Naive thymus-derived CD8-positive, alpha-beta T cell (primary cell): ENCODE data around the gene TMEM132C. TPM values are rescaled to one million over a fixed set of nuclear protein-coding genes. Genes with fewer than 3 reads are reported as not detected.

Experiments used
- ATAC-seq, 2 donors: fragments of 150-1000 bp; cut with Tn5 transposase in 1 of 2; sonication (Bioruptor Pico), chemical (Tn5 transposase) in 1 of 2; 1 replicate in 1 of 2; 2 replicates in 1 of 2; pipeline ENCODE4 v1.10.0; 2021; ENCODE audit warnings: mild to moderate bottlenecking in 2 of 2, moderate library complexity in 2 of 2
- POLR2A ChIA-PET: fragments of 350-600 bp; sonication (Branson Sonifier 250); formaldehyde crosslinking; loops from one replicate; lab custom pipeline; 2021; ENCODE audit warnings: antibody characterized with exemption; lab: Charles Lee
- DNase-seq, 10 donors: peaks; one replicate each; pipeline versions ENCODE4 v3.0.0 to v3.0.0-alpha.2; 2020 to 2022
- H3K27ac Mint-ChIP-seq, 10 donors: one replicate each; pipeline ENCODE4 v1.8.0; 2020 to 2022; ENCODE audit warnings: mild to moderate bottlenecking in 10 of 10, mixed read lengths in 10 of 10, moderate library complexity in 4 of 10, inconsistent platforms in 1 of 10
- H3K27me3 Mint-ChIP-seq, 5 donors: one replicate each; pipeline ENCODE4 v1.8.0; 2021 to 2022; ENCODE audit warnings: mixed read lengths in 5 of 5
- H3K36me3 Mint-ChIP-seq, 3 donors: one replicate each; pipeline ENCODE4 v1.8.0; 2020 to 2022; ENCODE audit warnings: mixed read lengths in 3 of 3, mild to moderate bottlenecking in 2 of 3, inconsistent platforms in 1 of 3
- H3K4me1 Mint-ChIP-seq, 4 donors: one replicate each; pipeline ENCODE4 v1.8.0; 2021 to 2022; ENCODE audit warnings: mixed read lengths in 4 of 4
- H3K4me3 Mint-ChIP-seq, 10 donors: one replicate each; pipeline ENCODE4 v1.8.0; 2020 to 2022; ENCODE audit warnings: mild to moderate bottlenecking in 10 of 10, mixed read lengths in 10 of 10, moderate library complexity in 6 of 10, inconsistent platforms in 1 of 10
- H3K9me3 Mint-ChIP-seq, 9 donors: one replicate each; pipeline ENCODE4 v1.8.0; 2020 to 2022; ENCODE audit warnings: mixed read lengths in 9 of 9, mild to moderate bottlenecking in 3 of 9, inconsistent platforms in 1 of 9, moderate library complexity in 1 of 9
- polyA plus RNA-seq, 3 donors: library from polyadenylated mRNA; unstranded; fragments of 300-500 nt; fragmentation: Illumina TruSeq; gene quantifications; one replicate each; pipeline ENCODE4 v1.2.3, GENCODE V29; 2021
- total RNA-seq, 8 experiments: library from RNA in 2 of 8; stranded (reverse) in 2 of 8; gene quantifications; one replicate each; pipeline ENCODE4 v1.2.3 and lab custom pipeline; 2021 to 2026

The TMEM132C gene
- total and polyA plus RNA-seq, 5 experiments from 2014 or later, result 0.11 TPM; not detected in 4

GRCh38 chr12:128709660-128710059 lies 442.7 kb downstream of the TMEM132C start:
- POLR2A ChIA-PET, result no interaction called here
- Mint-ChIP-seq H3K27me3 (peaks cover 0 to 22% (median 0%) of the 10 kb centered on the region in 5 donors), H3K4me3 (no peak overlapping the region), H3K4me1 (no peaks in the 10 kb centered on the region), H3K36me3 (no peaks in the 10 kb centered on the region), H3K27ac (no peak overlapping the region), H3K9me3 (peaks cover 0 to 9% (median 0%) of the 10 kb centered on the region in 9 donors)
- DNase-seq, result no peak
- no peak for ATAC-seq

GRCh38 chr12:128711486-128711885 lies 444.5 kb downstream of the TMEM132C start:
- Mint-ChIP-seq H3K4me1 (no peaks in the 10 kb centered on the region), H3K9me3 (peaks cover 0 to 16% (median 2%) of the 10 kb centered on the region in 9 donors), H3K36me3 (peaks cover 0 to 3% (median 0%) of the 10 kb centered on the region in 3 donors), H3K27me3 (peaks cover 0 to 11% (median 0%) of the 10 kb centered on the region in 5 donors), H3K4me3 (no peak overlapping the region), H3K27ac (no peak overlapping the region)
- POLR2A ChIA-PET, result no interaction called here
- DNase-seq, result no peak
- no peak for ATAC-seq

- DNase-seq (no peak), ATAC-seq (no peak)
- H3K27me3 Mint-ChIP-seq, result peaks cover 0 to 11% (median 0%) of the 10 kb centered on the region in 5 donors
- POLR2A ChIA-PET, result no interaction called here
- H3K4me3 Mint-ChIP-seq, result no peak overlapping the region
- no peaks in the 10 kb centered on the region for H3K4me1 Mint-ChIP-seq
- H3K27ac Mint-ChIP-seq, result no peak overlapping the region
- peaks cover 0 to 26% (median 8%) of the 10 kb centered on the region in 9 donors for H3K9me3 Mint-ChIP-seq
- peaks cover 0 to 11% (median 0%) of the 10 kb centered on the region in 3 donors for H3K36me3 Mint-ChIP-seq
Measured at GRCh38 chr12:128712622-128713021, 445.7 kb downstream of the TMEM132C start.

- H3K4me1 Mint-ChIP-seq, result no peaks in the 10 kb centered on the region
- POLR2A ChIA-PET, result no interaction called here
- H3K4me3 Mint-ChIP-seq, result no peak overlapping the region
- H3K36me3 Mint-ChIP-seq, result peaks cover 0 to 11% (median 0%) of the 10 kb centered on the region in 3 donors
- H3K27ac Mint-ChIP-seq, result no peak overlapping the region
- DNase-seq (no peak), ATAC-seq (no peak)
- peaks cover 0 to 44% (median 14%) of the 10 kb centered on the region in 9 donors for H3K9me3 Mint-ChIP-seq
- peaks cover 0 to 11% (median 0%) of the 10 kb centered on the region in 5 donors for H3K27me3 Mint-ChIP-seq
Measured at GRCh38 chr12:128715485-128715884, 448.5 kb downstream of the TMEM132C start.

- DNase-seq, result no peak
- H3K9me3 Mint-ChIP-seq, result peaks cover 0 to 14% (median 6%) of the 10 kb centered on the region in 9 donors
- H3K36me3 Mint-ChIP-seq, result no peaks in the 10 kb centered on the region
- peaks cover 8 to 27% (median 10%) of the 10 kb centered on the region in 5 donors for H3K27me3 Mint-ChIP-seq
- peaks cover 0 to 13% (median 3%) of the 10 kb centered on the region in 4 donors for H3K4me1 Mint-ChIP-seq
- POLR2A ChIA-PET, result no interaction called here
- H3K27ac Mint-ChIP-seq, result no peak overlapping the region
- ATAC-seq, result no peak
- H3K4me3 Mint-ChIP-seq, result no peak overlapping the region
Measured at GRCh38 chr12:128724468-128725046, 457.6 kb downstream of the TMEM132C start.

GRCh38 chr12:128726886-128727285 lies 459.9 kb downstream of the TMEM132C start:
- no peak for DNase-seq
- no peak overlapping the region for H3K27ac Mint-ChIP-seq
- ATAC-seq, result no peak
- POLR2A ChIA-PET, result no interaction called here
- H3K9me3 Mint-ChIP-seq, result peaks cover 0 to 9% (median 0%) of the 10 kb centered on the region in 9 donors
- peaks cover 0 to 14% (median 3%) of the 10 kb centered on the region in 4 donors for H3K4me1 Mint-ChIP-seq
- no peak overlapping the region for H3K4me3 Mint-ChIP-seq
- H3K27me3 Mint-ChIP-seq, result peaks cover 8 to 31% (median 10%) of the 10 kb centered on the region in 5 donors
- no peaks in the 10 kb centered on the region for H3K36me3 Mint-ChIP-seq

GRCh38 chr12:128727461-128727860 lies 460.5 kb downstream of the TMEM132C start:
- Mint-ChIP-seq H3K27ac (no peak overlapping the region), H3K4me1 (peaks cover 0 to 14% (median 3%) of the 10 kb centered on the region in 4 donors), H3K36me3 (no peaks in the 10 kb centered on the region), H3K4me3 (no peak overlapping the region), H3K27me3 (peaks cover 6 to 31% (median 10%) of the 10 kb centered on the region in 5 donors), H3K9me3 (peaks cover 0 to 9% (median 0%) of the 10 kb centered on the region in 9 donors)
- DNase-seq (no peak), ATAC-seq (no peak)
- POLR2A ChIA-PET, result no interaction called here

- no peak overlapping the region for H3K27ac Mint-ChIP-seq
- POLR2A ChIA-PET, result no interaction called here
- H3K36me3 Mint-ChIP-seq, result no peaks in the 10 kb centered on the region
- H3K27me3 Mint-ChIP-seq, result peaks cover 7 to 35% (median 10%) of the 10 kb centered on the region in 5 donors
- H3K4me1 Mint-ChIP-seq, result peaks cover 0 to 14% (median 3%) of the 10 kb centered on the region in 4 donors
- DNase-seq (no peak), ATAC-seq (no peak)
- H3K4me3 Mint-ChIP-seq, result no peak overlapping the region
- peaks cover 0 to 9% (median 0%) of the 10 kb centered on the region in 9 donors for H3K9me3 Mint-ChIP-seq
Measured at GRCh38 chr12:128727999-128728398, 461.0 kb downstream of the TMEM132C start.

GRCh38 chr12:128729628-128730121 lies 462.7 kb downstream of the TMEM132C start:
- Mint-ChIP-seq H3K4me1 (peaks cover 0 to 14% (median 3%) of the 10 kb centered on the region in 4 donors), H3K27me3 (peaks cover 10 to 51% (median 12%) of the 10 kb centered on the region in 5 donors), H3K27ac (peak overlapping the region in 1 of 10 donors; percentile 22), H3K9me3 (peaks cover 0 to 9% (median 0%) of the 10 kb centered on the region in 9 donors), H3K36me3 (no peaks in the 10 kb centered on the region), H3K4me3 (no peak overlapping the region)
- POLR2A ChIA-PET, result no interaction called here
- no peak for ATAC-seq
- DNase-seq, result no peak

- H3K36me3 Mint-ChIP-seq, result peaks cover 0 to 9% (median 0%) of the 10 kb centered on the region in 3 donors
- H3K4me1 Mint-ChIP-seq, result peaks cover 0 to 8% (median 0%) of the 10 kb centered on the region in 4 donors
- peaks cover 0 to 8% (median 4%) of the 10 kb centered on the region in 9 donors for H3K9me3 Mint-ChIP-seq
- POLR2A ChIA-PET, result no interaction called here
- no peak overlapping the region for H3K4me3 Mint-ChIP-seq
- H3K27ac Mint-ChIP-seq, result no peak overlapping the region
- H3K27me3 Mint-ChIP-seq, result peaks cover 3 to 35% (median 9%) of the 10 kb centered on the region in 5 donors
- DNase-seq (no peak), ATAC-seq (no peak)
Measured at GRCh38 chr12:128734371-128734770, 467.4 kb downstream of the TMEM132C start.

GRCh38 chr12:128737292-128737966 lies 470.5 kb downstream of the TMEM132C start:
- no peak for DNase-seq
- Mint-ChIP-seq H3K36me3 (peaks cover 0 to 12% (median 0%) of the 10 kb centered on the region in 3 donors), H3K27ac (no peak overlapping the region), H3K4me3 (no peak overlapping the region), H3K4me1 (peaks cover 0 to 5% (median 0%) of the 10 kb centered on the region in 4 donors), H3K9me3 (peaks cover 0 to 19% (median 8%) of the 10 kb centered on the region in 9 donors), H3K27me3 (peaks cover 6 to 29% (median 9%) of the 10 kb centered on the region in 5 donors)
- no peak for ATAC-seq
- POLR2A ChIA-PET, result no interaction called here

GRCh38 chr12:128743916-128744315 lies 476.9 kb downstream of the TMEM132C start:
- POLR2A ChIA-PET, result no interaction called here
- peaks cover 0 to 40% (median 1%) of the 10 kb centered on the region in 4 donors for H3K4me1 Mint-ChIP-seq
- peaks cover 0 to 8% (median 0%) of the 10 kb centered on the region in 3 donors for H3K36me3 Mint-ChIP-seq
- H3K27ac Mint-ChIP-seq, result peak overlapping the region in 2 of 10 donors; percentile 9 to 84
- H3K9me3 Mint-ChIP-seq, result peaks cover 0 to 15% (median 7%) of the 10 kb centered on the region in 9 donors
- peaks cover 0 to 14% (median 6%) of the 10 kb centered on the region in 5 donors for H3K27me3 Mint-ChIP-seq
- no peak for DNase-seq
- ATAC-seq, result no peak
- H3K4me3 Mint-ChIP-seq, result no peak overlapping the region
